Measurements from ENCODE around the gene DOCK6.
"Not testable (repeated sequence)": the region's sequence is repeated elsewhere in the genome, so short reads cannot be mapped to it uniquely, and the experiment has no call there.

Gene DOCK6

DNA sequence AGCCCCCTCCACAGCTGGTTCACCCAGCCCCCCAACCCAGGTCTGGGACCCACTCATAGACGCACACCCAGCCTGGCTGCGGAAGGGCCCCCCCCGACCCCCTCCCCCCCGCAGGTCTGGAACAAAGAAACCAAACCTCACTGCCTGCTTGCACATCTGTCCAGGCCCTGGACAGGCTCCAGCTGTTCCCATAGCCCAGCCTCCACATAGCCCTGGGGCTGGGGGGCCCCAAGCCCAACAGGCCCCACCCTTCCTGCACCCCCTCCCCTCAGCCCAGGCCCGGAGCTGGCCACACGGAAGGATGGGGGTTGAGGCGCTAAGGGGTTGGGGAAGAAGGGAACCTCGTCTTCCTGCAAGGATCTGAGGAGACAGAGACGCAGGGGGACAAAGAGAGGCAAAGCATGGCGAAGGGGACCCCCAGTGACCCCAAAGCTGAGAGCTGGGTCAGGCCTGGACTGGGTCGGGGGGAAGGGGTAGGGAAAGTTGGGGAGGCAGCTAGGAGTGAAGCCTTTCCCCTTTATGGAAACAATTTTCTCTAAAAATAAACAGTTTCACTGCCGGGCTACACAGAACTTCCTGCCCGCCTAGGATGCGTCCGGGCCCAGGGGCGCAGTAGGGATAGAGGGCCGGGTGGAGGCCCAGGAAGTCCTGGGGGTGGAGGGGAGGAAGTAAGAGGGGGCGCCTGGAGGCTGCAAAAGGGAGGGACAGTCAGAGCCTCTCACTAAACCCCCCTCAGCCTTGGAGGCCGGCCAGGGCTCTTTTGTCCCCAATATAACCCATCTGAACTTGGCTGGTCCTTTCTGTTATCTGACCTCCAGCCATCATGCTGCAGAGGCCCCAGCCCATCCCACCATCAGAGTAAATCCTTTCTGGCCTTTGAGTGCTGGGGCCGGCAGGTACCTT lies 67.4 kb downstream of the DOCK6 start:
- no peak for DNase-seq

- DNase-seq: no peak
Observed at GRCh38 chr19:11194173-11194572, 68.2 kb downstream of the DOCK6 start.

GRCh38 chr19:11192957-11193939 lies 69.1 kb downstream of the DOCK6 start:
- no peak for DNase-seq

DNA sequence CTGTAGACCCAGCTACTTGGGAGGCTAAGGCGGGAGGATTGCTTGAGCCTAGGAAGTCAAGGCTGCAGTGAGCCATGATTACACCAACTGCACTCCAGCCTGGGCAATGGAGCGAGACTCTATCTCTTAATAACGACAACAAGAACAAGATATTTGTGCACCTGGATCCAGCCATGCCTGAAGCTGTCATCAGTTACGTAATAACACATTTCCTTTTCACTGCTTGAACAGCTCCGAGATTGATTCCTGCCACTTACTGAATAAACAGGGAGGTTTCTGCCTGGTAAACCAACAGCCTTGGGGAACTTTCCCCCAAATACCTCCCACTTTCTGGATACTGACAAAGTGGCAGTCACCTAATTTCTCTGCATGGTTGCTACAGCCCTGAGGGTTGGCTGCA lies 70.4 kb downstream of the DOCK6 start:
- DNase-seq: no peak

DNA sequence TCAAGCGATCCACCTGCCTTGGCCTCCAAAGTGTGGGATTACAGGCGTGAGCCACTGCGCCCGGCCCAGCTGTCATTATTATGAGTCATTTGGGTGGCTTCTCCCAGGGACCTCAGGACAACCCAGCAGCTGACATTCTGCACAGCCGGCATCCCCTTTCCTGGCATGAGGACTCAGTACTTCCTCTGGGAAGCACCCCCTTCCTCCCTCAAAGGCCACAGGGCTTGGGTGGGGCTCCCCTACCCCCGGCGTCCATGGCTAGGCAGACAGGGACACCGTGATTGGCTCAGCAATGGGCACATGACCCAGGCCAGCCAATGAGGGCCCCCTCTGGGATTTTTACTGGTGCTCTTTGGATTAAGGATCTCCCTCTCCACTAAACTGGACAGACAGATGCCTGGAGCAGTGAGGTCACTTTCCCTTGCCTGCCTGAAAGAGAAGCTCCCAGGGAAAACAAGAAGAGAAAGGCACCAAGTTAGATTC lies 71.0 kb downstream of the DOCK6 start:
- peak; percentile 41 for DNase-seq

DNA sequence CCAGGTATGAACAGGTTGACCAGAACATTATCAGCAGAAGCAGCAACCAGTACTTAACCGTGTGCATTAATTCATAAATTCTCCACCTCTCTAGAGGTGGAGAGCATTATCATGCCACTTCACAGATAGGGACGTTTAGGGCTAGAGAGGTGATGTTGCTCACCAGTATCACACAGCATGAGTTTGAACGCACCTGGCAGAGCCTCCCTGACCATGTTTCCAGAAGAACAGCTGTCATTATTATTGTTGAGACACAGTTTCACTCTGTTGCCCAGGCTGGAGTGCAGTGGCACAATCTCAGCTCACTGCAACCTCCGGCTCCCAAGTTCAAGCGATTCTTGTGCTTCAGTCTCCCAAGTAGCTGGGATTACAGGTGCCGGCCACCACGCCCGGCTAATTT lies 71.8 kb downstream of the DOCK6 start:
- DNase-seq: no peak

- no peak for DNase-seq
Observed at GRCh38 chr19:11187441-11187840, 74.9 kb downstream of the DOCK6 start.

DNA sequence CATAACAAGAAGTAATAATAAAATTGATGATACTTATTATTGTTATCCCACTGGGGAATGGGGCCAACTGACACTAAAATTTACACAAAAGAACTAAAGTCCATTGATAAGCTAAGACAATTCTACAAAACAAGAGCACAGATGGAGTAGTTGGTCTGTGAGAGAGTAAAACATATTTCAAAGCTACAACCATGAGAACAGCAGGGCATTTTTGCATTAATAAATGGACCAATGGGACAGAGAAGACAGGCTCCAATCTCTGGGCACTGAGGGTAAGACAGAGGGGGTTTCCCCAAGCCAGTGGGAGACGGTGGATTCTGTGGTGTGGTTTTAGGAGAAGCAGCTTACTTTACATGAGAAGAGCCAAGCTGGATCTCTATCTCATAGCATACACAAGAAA lies 79.3 kb downstream of the DOCK6 start:
- DNase-seq: no peak

GRCh38 chr19:11181488-11181887 lies 80.8 kb downstream of the DOCK6 start:
- DNase-seq: no peak

DNA sequence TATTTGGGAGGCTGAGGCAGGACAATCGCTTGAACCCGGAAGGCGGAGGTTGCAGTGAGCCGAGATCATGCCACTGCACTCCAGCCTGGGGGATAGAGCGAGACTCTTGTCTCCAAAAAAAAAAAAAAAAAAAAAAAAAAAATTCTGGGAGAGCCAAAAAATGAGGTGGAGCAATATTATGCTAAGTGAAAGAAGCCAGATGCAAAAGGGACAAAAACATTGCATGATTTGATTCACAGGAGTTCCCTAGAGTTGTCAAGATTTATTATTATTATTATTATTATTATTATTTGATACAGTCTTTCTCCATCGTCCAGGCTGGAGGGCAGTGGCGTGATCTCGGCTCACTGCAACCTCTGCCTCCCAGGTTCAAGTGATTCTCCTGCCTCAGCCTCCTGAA lies 81.3 kb downstream of the DOCK6 start:
- DNase-seq: not testable (repeated sequence)

- no peak for DNase-seq
Observed at GRCh38 chr19:11180346-11180745, 82.0 kb downstream of the DOCK6 start.

- no peak for DNase-seq
Observed at GRCh38 chr19:11179716-11180297, 82.5 kb downstream of the DOCK6 start.

GRCh38 chr19:11179145-11179465 lies 83.2 kb downstream of the DOCK6 start:
- not testable (repeated sequence) for DNase-seq

DNA sequence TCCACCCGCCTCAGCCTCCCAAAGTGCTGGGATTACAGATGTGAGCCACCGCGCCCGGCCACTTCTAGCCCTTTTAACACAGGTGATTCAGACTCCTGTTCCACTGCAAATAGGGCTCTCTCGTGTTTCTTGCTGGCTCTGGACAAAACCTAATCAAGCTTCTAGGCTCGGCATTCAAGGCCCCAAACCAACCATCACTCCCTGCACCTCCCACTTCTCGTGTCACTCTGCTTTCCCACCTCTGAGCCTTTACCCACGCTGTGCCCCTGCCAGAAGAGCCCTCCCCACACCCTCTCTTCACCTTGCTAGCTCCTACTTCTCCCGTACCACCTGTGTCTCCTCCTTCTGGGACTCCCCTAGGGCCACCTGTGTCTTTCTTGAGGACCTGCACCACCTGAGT lies 84.7 kb downstream of the DOCK6 start:
- DNase-seq: no peak

GRCh38 chr19:11176466-11177193 lies 85.7 kb downstream of the DOCK6 start:
- DNase-seq: no peak

- no peak for DNase-seq
Observed at GRCh38 chr19:11175920-11176319, 86.4 kb downstream of the DOCK6 start.

DNA sequence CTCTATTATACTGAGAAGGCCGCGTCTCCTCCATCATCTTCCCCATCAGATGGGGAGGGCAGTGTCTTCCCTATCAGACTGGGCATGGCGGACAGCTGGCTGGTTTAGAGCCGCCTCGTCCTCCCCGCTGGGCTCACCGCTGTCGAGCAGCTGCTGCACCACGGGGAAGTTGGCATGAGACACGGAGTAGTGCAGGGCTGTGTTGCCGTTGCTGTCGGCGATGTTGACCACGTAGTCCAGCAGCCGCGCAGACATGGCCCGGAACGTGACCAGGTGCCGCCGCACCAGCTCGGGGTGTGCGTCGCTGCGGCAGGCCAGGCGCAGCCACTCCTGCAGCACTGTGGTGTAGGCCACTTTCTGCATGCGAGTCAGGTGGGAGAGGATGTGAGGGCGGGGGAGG lies 88.0 kb downstream of the DOCK6 start:
- no peak for DNase-seq

- no peak for DNase-seq
Observed at GRCh38 chr19:11173516-11174155, 88.7 kb downstream of the DOCK6 start.

GRCh38 chr19:11172576-11172975 lies 89.7 kb downstream of the DOCK6 start:
- no peak for DNase-seq

DNA sequence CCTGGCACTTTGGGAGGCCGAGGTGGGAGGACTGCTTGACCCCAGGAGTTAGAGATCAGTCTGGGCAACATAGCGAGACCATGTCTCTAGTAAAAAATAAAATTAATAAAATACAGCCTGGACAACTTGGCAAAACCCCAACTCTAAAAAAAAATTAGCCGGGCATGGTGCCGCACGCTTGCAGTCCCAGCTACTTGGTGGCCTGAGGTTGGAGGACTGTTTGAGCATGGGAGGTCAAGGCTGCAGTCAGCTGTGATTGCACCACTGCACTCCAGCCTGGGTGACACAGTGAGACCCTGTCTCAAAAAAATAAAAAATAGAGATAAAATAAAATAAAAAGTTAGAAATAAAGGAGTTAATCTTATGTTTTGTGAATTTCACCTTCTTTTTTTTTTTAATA lies 91.2 kb downstream of the DOCK6 start:
- no peak for DNase-seq

DNA sequence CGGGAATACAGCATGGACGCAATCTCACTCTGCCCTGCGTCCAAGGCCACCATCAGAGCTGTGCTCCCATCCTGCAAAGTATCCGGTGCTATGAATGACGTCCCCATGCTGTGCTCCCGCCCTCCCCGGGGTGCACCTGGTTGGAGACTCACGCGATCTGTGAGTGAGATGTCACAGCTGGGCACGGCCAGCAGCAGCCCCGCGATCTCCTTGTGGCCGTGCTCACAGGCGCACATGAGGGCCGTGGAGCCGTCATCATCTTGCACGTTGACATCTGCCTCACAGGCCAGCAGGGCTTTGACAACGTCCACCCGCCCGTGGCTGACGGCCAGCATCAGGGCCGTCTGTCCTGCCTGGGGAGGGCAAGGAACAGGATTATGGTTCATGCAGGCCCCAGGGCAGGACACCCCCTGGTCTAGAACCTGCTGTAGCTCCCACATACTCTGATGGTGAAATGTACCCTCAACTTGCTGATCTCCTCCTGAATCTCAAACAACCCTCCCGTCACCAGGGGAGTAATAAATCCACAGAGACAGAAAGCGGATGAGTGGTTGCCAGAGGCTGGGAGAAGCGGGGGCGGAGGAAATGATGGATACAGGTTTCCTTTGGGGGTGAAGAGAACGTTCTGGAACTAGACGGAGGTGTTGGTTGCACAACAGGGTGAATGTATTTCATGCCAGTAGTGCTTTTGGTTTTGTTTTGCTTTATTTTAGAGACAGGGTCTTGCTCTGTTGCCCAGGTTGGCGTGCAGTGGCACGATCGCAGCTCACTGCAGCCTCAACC lies 92.2 kb downstream of the DOCK6 start:
- DNase-seq: no peak
